HG02852 (cell line): Measurements from ENCODE around the gene ITSN1.
"Not testable (repeated sequence)": the region's sequence is repeated elsewhere in the genome, so short reads cannot be mapped to it uniquely, and the experiment has no call there.

Experiments
- ATAC-seq: cut with Tn5 transposase; IDR thresholded peaks from one replicate; pipeline ENCODE4 v1.9.1; 2021; ENCODE audit warnings: mild to moderate bottlenecking, moderate library complexity; ENCODE audit not compliant: unreplicated experiment

Gene ITSN1

DNA sequence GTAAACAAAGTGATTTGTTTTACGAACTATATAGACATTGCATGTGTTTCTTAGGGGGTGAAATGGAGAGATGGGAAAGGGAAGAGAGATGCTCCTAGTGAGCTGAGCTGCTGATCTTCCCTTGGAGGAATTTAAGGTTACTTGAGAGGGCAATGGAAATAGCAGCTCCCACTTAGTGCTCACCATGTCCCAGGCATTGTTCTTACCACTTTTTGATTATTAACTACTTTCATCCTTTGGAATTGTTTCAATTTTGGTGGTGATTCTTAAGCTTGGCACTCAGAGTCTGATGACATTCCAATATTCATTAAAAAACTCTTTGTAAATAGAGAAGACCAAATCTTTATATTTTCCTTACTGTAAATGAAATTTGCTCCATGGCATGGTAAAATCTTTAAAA, 124.9 kb downstream of the ITSN1 start:
- ATAC-seq: no peak

DNA sequence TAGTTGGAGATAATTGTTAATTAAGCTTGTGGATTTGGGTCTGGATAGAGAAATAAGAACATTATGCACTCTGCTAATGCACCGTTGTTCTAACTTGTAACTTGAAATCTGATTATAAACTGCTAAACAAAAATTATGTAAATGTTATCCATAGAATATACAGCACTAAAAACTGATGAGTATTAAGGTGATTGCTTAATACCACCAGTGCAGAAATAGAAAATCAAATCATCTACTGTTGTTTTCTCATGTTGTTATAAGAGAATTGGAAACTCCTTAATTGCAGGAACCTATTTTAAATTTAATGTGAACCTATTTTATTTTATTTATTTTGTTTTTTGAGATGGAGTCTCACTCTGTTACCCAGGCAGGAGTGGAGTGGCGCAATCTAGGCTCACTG, 125.7 kb downstream of the ITSN1 start:
- ATAC-seq: no peak

DNA sequence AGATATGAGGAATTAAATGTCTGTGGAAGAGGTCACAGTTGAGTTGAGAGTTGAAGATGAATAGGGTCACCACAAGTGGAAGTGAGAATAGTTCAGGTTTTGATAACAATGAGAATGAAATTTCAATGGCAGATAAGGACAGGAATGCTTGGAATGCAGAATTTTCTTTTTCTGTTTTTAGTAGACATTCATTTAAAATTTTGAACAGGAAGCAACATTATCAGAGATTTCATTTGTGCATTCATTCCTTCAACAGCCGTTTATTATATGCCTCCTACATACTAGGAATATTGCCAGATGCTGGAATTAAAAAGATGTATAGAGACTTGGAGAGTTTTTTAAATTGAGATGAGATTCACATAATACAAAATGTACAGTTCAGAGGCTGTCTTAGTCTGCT, 126.8 kb downstream of the ITSN1 start:
- no peak for ATAC-seq

DNA sequence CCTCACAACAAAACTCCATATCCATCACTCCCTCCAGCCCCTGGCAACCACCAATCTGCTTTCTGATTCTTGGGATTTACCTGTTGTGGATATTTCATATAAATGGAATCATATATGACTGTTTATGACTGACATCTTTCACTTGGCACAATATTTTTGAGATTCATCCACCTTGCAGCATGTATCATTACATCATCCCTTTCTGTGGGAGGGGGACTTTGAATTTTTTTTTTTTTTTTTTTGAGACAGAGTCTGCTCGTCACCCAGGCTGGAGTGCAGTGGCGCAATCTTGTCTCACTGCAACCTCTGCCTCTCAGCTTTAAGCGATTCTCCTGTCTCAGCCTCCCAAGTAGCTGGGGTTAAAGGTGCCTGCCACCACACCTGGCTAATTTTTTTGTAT, 128.2 kb downstream of the ITSN1 start:
- no peak for ATAC-seq

DNA sequence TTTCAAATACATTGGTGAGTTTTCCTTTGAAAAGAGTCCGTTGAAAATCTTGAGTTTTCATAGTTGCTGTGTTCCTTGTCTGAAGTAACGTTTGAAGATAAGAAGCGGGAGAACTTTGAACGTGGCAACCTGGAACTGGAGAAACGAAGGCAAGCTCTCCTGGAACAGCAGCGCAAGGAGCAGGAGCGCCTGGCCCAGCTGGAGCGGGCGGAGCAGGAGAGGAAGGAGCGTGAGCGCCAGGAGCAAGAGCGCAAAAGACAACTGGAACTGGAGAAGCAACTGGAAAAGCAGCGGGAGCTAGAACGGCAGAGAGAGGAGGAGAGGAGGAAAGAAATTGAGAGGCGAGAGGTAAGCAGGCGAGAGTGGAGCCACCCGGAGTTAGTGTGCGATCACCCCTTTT, 129.7 kb downstream of the ITSN1 start:
- no peak for ATAC-seq

DNA sequence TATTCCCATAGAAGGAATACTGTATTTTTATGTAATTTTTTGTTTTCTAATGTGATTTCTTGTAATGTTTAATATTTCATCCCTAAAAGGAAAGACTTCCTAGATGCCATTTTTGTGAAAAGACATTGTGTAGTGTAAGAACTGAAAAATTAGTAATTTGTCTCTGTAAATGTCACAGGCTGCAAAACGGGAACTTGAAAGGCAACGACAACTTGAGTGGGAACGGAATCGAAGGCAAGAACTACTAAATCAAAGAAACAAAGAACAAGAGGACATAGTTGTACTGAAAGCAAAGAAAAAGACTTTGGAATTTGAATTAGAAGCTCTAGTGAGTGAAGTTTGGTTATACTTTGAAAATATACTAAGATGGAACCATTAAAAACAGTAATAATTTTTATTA, 132.2 kb downstream of the ITSN1 start:
- no peak for ATAC-seq

DNA sequence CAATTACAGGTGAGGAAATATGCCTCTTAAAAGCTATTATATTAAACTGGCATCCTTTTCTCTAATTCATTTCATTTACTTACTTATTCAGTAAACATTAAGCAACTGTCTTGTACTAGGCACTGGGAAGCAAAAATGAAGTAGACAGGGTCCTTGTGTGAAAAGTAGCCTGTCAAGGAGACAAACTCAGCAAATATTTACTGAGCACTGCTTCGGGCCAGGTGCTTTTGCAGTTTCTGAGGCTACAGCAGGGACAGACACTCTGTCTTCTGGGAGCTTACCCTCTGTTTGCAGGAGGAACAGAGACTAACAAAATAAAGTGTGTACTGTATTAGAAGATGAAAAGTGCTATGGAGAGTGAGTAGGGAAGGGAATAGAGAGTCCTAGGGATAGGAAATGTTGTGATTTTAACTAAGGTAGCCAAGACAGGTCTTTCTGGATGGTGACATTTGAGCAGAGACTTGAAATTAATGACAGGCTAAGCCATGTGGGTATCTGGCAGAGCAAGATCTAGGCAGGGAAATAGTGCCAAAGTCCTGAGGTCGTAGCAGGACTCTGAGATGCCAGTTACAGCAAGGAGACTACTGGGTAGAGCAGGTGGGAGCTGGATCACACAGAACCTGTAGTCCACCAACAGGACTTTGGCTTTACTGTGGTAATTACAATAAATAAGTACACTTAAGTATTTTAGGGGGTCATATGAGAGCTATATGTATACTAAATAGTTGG, 133.0 kb downstream of the ITSN1 start:
- no peak for ATAC-seq

DNA sequence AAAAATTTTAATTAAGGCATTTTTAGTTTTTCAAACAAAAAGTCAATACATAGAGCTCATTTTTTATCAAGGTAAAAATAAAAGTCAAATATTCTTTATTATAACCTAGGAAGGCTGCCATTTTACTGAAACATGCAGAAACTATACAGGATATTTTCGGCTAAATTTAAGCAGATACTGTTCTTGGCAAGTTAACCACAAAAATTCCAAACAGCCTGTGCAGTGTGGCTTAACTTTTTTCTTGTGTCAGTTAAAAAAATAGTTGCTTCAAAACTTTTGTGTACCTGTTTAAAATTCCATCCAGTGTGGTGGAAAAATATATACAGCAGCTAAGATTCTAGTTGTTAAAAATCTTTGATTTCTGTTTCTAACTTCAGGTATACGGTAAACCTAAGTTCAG, 138.3 kb downstream of the ITSN1 start:
- no peak for ATAC-seq

DNA sequence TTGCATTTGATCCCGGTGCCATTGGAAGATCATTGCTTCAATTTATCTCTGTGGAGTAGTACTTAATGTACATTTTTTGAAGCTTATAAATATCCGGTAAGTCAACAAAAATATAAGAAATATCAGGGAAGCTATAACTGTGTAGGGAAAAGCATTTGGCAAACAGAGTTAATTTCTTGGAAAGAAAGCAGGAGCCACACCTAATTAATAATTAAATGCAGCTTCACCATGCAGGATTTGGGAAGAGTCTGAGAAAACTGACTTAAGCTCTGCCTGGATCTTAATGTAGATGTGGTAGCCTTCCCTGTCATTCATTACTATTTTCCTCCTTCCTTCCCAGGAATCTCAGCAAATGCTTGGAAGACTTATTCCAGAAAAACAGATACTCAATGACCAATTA, 138.8 kb downstream of the ITSN1 start:
- ATAC-seq: no peak

DNA sequence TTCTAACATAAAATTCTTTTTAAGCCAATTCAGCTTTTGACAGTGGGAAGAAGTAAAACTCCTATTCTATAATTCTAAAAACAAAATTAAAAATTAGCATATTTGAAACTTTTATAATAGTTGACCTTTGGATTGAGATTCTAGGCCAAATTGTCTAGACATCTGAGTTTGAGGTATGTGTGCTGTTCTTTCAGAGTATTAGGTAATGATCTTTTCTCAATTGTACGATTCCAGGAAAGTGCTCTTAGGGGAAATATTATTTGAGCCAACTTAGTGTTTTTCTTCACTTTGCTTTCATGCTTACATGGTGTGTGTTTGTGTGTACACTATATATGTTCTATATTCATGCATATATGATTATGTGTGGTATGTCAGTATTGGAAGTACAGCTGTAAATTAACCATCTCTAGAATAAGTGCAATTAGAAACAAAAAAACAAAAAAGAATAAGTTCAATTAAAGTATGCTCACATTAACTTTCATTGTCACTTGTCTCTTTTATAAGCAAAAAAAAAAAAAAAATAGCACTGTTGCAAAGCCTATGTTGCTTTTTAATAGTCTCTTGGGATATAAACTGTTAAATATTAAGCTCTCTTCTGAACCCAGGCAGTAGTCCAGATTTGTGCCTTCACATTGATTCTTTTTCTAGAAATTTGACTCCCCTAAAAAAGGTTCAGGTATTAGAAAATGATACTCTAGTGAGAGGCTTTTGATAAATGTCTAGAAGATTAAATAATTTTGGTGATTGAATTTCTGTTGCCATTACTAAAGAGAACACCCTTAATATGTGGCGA, 141.1 kb downstream of the ITSN1 start:
- ATAC-seq: no peak

DNA sequence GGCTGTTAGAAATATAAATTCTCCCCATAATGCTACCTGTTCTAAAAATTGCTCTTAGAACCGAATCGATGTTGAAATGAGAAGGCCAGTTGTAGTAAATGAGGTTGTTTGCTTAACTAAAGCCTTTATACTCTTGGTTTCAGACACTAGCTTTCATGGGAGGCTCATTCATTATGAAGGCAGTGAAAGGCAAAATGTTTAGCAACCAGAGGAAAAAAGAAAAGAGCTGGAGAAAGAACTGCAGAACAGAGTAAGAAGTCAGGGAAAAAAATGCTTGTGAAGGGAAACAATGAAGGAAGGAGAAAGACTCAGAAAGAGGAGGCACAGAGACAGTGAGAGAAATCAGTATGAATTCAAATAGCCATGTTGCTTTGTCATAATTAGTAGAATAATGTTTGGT, 145.1 kb downstream of the ITSN1 start:
- ATAC-seq: no peak

DNA sequence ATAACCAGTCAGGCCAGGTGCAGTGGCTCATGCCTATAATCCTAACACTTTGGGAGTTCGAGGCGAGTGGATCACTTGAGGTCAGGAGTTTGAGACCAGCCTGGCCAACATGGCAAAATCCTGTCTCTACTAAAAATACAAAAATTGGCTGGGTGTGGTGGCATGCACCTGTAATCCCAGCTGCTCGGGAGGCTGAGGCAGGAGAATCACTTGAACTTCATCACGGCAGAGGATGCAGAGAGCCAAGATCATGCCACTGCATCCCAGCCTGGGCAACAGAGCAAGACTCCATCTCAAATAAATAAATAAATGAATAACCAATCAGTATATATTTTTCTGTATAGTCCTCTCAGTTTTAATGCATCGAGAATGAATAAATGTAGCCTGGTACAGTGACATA, 146.1 kb downstream of the ITSN1 start:
- not testable (repeated sequence) for ATAC-seq

DNA sequence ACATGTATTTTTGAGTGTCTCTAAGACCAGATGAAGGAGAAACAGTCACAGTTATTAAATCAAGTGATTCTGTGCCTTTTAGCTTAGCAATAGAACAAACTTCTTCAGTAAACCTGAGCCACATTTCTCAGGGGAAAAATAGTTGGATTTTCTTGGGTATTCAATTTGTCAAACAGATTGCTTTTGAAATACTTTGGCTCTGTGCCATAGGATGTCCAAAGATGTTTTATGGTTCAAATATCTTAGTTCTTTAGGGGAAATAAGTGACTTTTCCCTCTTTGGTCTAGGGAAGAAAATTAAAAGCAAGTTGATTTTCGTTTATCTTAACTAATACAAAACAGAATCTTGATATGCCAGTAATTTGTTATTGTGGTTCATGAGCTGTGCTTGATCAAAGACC, 147.4 kb downstream of the ITSN1 start:
- ATAC-seq: no peak

DNA sequence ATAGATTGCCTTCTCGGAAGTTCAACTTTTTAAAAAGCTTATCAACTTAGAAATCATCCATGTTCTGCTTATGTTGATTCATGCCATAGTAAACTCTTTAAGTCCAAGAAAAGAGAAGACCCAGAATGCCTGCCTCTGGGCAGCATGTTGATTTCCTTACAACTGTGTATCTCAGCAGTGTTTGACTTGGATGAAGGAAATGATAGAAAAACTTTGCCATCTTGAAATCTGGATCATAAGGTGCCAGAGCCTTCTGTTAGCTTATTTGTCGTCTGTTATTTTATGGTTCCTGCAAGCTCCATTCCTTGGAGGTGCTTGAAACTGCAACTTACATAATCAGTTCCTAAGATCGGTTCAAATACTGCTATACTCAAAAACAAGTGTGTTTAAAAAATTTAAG, 148.8 kb downstream of the ITSN1 start:
- no peak for ATAC-seq

DNA sequence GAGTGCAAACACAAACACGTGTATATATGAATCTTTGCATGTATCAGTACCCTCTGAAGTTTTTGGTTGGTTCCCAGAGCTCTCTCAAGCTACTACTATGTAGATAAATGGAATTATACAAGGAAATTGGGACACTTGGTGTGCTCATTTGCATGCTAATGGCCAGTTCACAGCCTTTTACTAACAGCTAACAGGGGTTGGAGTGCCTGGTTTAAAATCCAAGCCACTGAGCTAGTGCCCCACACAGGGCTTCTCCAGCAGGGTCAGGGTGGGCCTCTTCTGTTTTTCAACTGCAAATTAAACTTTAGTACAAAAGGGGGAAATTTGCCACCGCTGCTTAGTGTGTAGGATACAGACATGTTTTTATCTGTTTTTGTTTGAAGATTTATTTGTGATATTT, 152.3 kb downstream of the ITSN1 start:
- ATAC-seq: no peak

DNA sequence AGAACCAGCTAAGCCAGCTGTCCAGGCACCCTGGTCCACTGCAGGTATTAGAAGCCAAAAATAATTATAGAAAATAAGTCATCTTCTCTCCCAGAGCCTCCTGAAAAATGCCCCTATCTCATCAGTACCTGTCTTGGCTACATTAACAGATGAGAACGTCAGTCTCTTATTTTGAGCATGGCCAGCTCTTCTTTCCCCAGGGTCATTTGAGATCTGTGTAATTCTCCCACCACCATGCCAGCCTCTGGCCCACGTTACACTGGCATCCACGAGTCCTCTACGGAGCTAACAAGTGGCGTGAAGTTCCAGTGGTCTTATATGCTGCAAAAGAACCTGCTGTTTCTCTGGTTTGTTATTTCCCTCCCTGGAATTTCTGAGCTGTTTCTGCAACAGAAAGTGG, 155.3 kb downstream of the ITSN1 start:
- no peak for ATAC-seq

DNA sequence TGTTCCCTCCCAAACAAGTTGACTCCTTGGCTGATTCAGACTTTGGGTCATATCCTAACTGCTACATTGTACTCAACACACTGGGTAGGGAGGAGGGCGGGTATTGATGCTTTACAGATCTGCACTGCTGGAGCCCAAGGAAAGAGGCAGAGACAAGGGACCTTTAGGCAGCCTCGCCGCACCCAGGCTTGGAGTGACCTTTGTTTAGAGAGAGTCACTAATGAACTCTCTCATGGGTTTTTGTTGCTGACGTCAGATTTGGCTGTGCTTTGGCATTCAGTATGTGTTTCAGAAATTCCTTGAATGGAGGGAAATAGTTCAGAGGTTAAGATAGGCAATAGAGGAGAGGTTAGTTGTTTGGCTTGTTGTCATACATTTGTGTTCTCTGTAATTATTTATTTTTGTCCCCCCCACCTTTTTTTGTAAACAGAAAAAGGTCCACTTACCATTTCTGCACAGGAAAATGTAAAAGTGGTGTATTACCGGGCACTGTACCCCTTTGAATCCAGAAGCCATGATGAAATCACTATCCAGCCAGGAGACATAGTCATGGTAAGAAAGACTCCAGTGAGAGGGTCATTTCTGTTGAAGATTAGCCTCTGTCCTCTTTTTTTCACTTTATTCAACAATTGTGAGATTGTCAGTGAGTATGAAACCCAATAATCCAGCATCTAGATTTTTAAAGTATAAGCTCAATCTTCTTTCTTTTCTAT, 157.2 kb downstream of the ITSN1 start:
- ATAC-seq: no peak

DNA sequence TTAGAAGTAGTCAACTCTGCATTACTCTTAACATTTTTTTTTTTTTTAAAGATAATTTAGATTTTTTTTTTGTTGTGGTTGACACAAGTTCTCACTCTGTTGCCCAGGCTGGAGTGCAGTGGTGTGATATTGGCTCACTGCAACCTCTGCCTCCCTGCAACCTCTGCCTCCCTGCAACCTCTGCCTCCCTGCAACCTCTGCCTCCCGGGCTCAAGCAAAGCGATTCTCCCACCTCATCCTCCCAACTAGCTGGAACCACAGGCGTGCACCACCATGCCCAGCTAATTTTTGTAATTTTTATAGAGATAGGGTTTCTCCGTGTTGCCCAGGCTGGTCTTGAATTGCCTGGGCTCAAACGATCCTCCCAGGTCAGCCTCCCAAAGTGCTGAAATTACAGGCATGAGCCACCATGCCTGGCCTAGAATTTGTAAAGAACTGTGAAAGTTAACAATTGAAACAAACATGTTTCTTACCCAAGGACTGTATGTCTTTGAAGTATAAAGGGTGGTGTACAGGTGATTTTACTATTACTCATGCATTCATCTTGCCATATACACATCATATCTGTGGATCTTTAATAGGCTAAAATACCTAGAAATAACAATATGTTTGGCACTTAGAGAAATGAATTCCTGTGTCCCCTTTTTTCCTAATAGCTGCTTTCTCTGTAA, 158.6 kb downstream of the ITSN1 start:
- ATAC-seq: no peak

DNA sequence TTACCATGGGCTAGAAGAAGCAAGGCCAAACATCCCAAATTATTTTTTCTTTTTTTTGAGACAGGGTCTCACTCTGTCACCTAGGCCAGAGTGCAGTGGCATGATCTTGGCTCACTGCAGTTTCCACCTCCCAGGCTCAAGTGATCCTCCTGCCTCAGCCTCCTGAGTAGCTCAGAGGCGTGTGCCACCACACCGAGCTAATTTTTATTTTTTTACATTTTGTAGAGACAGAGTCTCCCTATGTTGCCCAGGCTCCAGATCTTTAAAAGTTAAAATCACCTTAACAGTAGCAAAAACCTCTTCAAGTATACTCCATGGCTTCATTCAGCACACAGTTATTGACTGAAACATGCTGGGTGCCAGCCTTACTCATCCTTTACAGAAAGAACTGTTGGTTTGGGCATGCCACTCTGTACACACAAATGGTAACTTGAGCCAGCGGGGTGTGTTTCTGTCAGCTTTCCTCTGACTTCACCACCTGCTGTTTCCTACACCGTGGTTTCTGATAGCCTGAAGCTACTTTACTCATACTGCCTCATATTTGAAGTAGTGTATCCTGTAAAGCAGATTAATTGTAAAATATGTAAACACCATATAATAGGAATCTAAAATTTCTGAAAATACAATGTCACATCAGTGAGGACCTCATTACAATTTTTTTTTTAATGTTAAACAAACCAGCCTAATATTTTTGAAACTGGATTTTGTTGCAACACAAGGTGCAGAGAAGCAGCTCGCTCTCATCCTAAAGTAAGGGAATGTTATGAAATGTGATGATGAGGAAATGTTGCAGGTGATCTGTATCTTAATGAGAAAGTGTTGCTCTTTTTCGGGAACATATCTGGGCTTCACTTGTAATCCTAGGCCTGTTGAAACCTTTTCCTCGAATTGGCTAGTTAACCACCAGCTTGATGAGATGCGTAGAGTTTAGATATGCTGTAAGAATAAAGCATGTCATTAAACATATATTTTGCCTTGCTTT, 159.4 kb downstream of the ITSN1 start:
- ATAC-seq: no peak

DNA sequence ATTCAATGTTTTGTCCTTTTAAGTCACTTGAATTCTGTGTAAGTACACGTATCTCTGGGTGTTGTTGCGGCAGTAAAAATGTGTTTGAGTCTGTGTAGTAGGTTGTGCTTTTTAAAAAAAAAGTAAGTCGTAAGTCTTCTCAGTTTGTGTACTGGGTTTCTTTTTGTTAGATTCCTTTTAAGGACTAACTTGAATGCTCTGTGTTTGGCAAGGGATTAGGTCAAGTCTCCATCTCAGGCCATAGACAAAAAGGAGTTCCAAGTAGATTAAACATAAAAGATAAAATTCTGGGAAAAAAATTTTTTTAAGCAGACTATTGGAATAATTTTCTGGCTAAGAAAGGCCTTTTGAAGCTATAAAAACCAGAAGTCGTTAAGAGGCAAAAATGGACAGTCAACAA, 160.2 kb downstream of the ITSN1 start:
- no peak for ATAC-seq
